HG03571 (cell line): ENCODE results near the gene FFAR2.
"Not testable (repeated sequence)": the region's sequence is repeated elsewhere in the genome, so short reads cannot be mapped to it uniquely, and the experiment has no call there.

Source experiments
- ATAC-seq: cut with Tn5 transposase; IDR thresholded peaks from one replicate; pipeline ENCODE4 v1.9.1; 2021; ENCODE audit not compliant: unreplicated experiment

Gene FFAR2

GRCh38 chr19:35454663-35455062 lies 6.6 kb downstream of the FFAR2 start:
- ATAC-seq, result no peak

- no peak for ATAC-seq
Observed at GRCh38 chr19:35455616-35456201, 7.7 kb downstream of the FFAR2 start.

GRCh38 chr19:35457173-35457572 lies 9.1 kb downstream of the FFAR2 start:
- ATAC-seq, result no peak

GRCh38 chr19:35458192-35458591 lies 10.1 kb downstream of the FFAR2 start:
- ATAC-seq, result no peak

GRCh38 chr19:35458731-35459391 lies 10.8 kb downstream of the FFAR2 start:
- peak; percentile 44 for ATAC-seq

GRCh38 chr19:35459414-35460082 lies 11.5 kb downstream of the FFAR2 start:
- ATAC-seq, result no peak

- no peak for ATAC-seq
Observed at GRCh38 chr19:35460608-35461007, 12.6 kb downstream of the FFAR2 start.

GRCh38 chr19:35461060-35461459 lies 13.0 kb downstream of the FFAR2 start:
- no peak for ATAC-seq

GRCh38 chr19:35461788-35462187 lies 13.7 kb downstream of the FFAR2 start:
- not testable (repeated sequence) for ATAC-seq

GRCh38 chr19:35462476-35462953 lies 14.5 kb downstream of the FFAR2 start:
- ATAC-seq, result peak; percentile 60

- peak; percentile 4 for ATAC-seq
Observed at GRCh38 chr19:35462956-35463355, 14.9 kb downstream of the FFAR2 start.

GRCh38 chr19:35466259-35466658 lies 18.2 kb downstream of the FFAR2 start:
- no peak for ATAC-seq

GRCh38 chr19:35468637-35469036 lies 20.6 kb downstream of the FFAR2 start:
- peak; percentile 72 for ATAC-seq

GRCh38 chr19:35470128-35470527 lies 22.1 kb downstream of the FFAR2 start:
- no peak for ATAC-seq

- ATAC-seq, result not testable (repeated sequence)
Observed at GRCh38 chr19:35471075-35471474, 23.0 kb downstream of the FFAR2 start.

- ATAC-seq, result no peak
Observed at GRCh38 chr19:35471946-35472345, 23.9 kb downstream of the FFAR2 start.

- no peak for ATAC-seq
Observed at GRCh38 chr19:35474104-35474503, 26.0 kb downstream of the FFAR2 start.

- ATAC-seq, result not testable (repeated sequence)
Observed at GRCh38 chr19:35474594-35474993, 26.5 kb downstream of the FFAR2 start.

GRCh38 chr19:35476149-35476548 lies 28.1 kb downstream of the FFAR2 start:
- ATAC-seq, result no peak

- no peak for ATAC-seq
Observed at GRCh38 chr19:35478794-35479677, 31.0 kb downstream of the FFAR2 start.

- ATAC-seq, result no peak
Observed at GRCh38 chr19:35483089-35483488, 35.0 kb downstream of the FFAR2 start.
